GM19099 (cell line): ENCODE data around the gene COL4A2.

Experiments used
- POLR2A ChIP-seq: IDR thresholded peaks from 3 replicates; pipeline ENCODE4 v1.6.1; 2011; ENCODE audit warnings: low read depth; ENCODE audit not compliant: insufficient read length; ENCODE audit errors: extremely low read depth

Gene COL4A2

GRCh38 chr13:110343241-110343865 lies 36.3 kb downstream of the COL4A2 start:
- TF ChIP-seq POLR2A, result no peak

DNA sequence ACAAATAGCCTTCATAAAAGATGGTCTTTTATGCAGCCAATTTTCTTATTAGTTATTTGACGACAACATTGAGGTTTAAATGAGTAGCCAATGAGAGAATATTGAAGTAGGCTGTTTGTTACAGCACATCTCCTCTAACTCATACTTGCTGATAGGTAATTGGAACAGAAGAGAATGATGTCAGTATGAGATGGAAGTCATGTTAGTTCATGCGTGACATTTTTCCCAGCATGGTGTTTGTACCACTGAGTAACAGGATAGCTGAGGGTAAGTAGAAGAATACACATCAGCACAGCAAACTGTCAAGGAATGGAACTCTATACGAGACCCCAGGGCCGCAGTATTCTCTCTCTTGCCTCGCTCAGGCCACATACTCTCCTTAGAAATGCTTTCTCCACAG lies 37.2 kb downstream of the COL4A2 start:
- no peak for TF ChIP-seq POLR2A

DNA sequence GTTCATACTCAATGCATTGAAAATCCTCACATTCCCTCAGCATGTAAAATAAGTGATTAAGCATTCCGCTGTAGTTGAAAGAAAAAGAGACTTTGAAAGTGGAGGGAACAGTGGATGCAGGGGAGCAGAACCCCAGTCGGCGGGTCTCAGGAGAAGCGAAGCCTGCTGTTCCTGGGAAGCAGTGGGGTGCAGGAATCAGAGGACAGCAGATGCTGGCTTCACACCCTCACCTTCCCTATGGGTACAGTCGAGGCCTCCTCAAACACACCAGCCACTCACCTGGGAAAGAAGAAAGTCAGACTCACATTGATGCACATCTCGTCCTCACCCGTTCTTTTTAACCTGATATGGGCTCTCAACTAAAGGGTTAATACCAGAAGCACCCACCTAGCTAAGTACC lies 38.2 kb downstream of the COL4A2 start:
- TF ChIP-seq POLR2A, result no peak

GRCh38 chr13:110345701-110346100 lies 38.6 kb downstream of the COL4A2 start:
- no peak for TF ChIP-seq POLR2A

DNA sequence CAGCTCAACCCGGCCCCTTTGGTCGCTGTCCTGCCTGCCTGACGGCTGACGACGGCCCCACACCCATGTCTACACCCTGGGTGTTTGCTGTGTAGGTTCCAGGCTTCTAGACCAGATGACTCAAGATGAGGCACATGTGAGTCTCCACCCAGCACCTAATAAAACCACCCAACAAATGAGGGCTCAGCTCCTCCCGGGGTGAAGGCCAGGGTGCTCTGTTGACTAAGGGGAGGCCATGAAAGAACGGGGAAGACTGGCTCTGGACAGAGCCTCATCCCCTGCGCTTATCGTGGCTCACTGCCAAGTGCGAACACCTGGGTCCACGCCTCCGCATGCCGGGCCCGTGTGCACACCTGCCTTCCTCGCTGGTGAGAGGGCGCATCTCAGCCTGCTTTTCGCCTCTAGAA lies 39.6 kb downstream of the COL4A2 start:
- TF ChIP-seq POLR2A, result no peak

DNA sequence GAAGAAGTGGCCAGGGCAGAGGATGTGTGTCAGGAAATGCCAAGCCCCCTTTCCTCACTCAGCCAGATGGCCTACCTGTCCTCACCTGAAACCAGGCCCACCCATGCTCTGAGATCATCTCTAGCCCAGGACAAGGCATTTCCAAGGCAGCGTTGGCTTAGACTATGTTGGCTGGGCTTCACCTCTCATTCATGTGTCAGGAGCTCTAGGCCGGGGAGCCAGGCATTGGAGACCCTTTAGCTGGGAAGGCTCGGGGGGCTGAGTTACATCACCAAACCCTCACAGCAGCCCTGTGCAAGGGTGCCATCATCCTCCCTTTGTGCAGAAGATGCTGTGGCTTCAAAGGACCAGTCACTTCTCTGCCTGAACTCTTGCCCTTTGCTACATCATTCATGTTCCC lies 40.0 kb downstream of the COL4A2 start:
- TF ChIP-seq POLR2A, result no peak

DNA sequence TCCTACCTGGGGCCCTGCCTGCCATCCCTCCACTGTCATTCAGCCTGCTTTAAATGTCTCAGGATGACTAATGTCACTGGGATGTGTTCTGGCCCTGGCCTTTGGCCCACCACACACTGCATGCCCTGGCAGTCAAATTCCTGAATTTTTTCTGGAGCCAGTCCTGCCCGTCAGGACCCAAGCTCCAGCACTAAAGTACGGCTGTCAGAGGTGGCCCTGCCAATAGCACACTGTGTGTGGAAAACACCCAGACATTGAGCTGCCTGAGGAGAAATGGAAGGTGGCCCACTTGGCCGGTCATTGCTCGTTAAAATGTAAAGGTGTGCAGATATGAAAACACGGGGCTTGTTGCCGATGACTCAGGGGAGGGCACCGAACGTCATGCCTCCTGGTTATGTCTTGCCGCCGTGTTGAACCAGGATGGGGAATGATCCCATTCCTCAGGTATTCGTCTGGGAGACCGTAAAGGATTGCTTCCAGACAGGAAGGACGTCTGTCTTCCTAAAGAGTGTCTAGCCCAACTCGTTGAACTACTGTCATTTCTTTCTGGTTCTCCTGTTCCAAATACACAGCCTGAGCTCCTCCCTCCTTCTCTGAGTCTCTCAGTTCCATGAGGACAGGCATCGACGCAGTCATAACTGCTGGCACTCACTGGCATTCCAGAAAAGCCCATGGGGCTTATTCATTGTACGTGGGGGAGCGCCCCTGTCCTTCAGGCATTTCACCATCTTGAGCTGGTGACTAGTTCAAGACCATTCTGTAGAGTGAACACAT lies 40.6 kb downstream of the COL4A2 start:
- TF ChIP-seq POLR2A, result no peak

DNA sequence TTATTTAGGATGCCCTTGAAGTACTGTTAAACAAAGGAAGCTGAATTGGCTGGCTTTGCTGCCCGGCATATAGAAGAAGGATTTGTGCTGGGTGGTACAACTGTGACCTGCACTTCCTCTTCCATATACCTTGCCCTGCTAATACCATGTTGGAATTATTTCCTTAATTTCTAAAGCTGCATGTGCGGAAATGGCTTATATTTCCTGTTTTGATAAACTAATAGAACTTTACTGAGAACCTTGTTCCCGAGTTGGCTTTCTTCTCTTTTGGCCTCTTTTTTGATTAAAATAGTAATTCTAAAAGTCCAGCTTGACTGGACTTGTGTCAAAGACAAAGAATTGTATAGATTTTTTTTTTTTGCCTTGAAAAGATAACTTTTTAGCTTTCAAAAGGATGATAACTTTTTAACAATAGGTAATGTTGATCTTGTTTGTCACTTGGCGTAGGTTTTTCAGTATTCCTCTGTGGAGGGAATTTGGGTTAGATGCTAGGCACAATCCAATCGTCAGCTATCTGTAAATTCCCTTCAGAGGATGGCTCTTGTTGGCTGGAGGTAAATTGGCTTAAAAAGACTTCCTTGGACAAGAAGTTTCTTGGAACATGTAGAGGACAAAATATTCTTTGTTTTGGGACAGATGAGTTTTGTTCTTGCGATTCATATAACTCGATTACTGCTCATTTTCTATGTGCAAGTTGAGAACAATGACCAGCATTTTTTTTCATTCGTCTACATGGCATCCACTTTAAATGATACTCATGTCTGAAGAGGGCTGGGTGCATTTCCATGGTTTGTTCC lies 41.4 kb downstream of the COL4A2 start:
- no peak for TF ChIP-seq POLR2A

DNA sequence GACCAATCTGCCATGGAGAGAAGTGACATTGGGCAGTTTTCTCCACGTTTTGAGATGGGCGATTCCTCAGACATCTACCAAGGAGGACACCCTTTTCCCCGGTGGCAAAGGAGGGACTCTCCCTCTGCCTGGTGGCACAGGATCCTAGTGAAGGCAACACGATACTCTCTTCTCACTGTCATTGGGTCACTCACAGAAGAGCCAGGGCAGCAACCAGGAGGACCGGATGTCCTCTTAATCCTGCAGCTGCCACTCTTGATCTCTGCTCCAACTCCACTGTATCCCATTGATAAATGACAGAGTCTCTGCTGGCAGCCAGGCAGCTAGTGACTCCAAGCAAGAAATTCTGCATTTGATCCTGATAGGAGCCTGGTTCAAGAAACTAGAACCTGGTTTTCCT lies 42.2 kb downstream of the COL4A2 start:
- no peak for TF ChIP-seq POLR2A

- no peak for TF ChIP-seq POLR2A
These were observed 43.0 kb downstream of the COL4A2 start for GRCh38 chr13:110350049-110350448.

DNA sequence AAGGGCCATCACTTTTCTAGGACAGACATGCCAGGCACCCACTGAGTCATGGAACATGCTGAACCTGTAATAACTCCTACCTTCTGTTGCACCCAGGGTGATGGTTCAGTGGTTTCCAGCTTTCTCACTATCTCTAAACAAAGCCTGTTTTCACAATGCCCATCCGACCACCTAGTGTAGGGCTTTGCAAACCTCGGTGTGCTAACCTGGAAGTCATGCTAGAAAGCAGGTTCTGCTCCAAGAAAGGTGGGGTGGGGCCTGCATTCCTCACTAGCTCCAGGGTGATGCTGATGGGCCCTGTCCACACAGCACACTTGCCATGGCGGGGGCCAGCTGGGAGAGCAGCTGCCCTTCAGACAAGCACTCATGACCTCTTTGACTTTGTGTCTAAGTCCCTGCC lies 43.4 kb downstream of the COL4A2 start:
- TF ChIP-seq POLR2A, result no peak

DNA sequence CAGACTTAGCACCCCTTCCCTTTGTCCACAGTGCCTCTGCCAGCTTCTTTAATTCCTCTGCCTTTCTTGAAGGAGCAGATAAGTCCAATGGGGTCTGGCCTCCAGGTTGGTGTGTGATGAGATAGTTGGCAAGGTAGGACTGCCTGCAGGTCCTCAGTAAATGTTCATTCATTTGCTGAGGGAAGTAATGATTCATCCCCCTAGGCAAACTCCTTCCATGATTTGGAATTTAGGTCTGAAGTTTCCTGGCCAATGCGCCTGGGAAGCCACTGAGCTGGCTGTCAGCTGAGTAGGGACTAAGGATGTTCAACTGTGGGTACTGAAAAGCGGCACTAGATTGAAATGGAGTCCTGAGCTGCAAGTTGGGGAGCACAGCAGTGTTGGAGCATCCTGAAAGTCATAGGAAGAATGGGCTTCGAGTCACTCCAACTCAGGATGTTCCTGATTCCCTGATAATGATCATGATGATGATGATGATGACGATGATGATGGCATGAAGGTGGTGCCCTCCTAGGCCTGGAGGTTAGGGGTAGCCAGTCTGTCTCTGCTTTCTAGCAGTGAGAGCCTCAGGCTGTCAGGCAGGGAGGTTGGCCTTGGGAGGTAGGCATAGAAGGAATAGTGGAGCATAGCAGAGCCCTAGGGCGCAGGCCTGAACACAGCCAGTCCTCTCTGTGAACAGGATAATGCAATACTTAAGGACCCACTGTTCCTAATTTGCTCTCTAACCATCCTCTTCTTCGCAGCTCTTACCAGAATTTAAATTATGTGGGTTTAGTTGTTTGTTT lies 44.7 kb downstream of the COL4A2 start:
- TF ChIP-seq POLR2A, result no peak

- no peak for TF ChIP-seq POLR2A
These were observed 45.7 kb downstream of the COL4A2 start for GRCh38 chr13:110352735-110353134.

DNA sequence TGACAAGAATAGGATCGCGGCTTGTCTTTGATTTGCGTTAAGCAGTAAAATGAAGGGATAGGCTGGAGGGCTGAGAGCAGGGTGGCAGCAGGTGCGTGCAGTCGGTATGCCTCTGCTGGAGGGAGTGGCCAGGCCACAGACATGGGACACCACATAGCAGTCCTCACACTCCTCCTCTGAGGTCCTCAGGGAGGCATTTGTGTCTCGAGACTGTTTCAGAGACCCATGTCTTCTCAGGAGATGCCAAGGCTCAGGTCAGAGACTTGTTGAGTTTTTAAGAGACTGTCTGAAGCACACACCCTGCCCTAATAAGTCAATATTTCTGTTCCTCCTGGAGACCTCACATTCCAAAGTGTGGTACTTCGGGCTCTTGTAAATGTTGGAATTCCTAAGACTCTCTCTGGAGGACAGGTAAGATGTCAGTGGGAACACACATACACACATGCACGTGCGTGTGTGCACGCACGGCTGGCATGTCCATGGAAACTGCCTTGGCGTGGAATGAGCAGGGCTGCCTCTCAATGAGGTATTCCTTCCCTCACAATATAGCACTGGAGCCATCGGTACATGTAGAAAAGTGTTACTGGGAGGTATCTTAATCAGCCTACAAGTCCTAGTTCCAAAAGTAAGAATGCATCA lies 46.4 kb downstream of the COL4A2 start:
- TF ChIP-seq POLR2A, result no peak
